Activated T-helper 2 cell treated with anti-CD3 and anti-CD28 coated beads, Interferon-gamma antibody, Interleukin-2, Interleukin-4, amounts not matched to agents 10 μg/mL and 5 μg/mL and 100 μg/mL, durations not matched to agents 14 hours and 24 hours and 36 hours (primary cell): ENCODE results near the gene SLC44A3. TPM values are rescaled to one million over a fixed set of nuclear protein-coding genes. Genes with fewer than 3 reads are reported as not detected.

Experiments used
- DNase-seq: peaks from one replicate; pipeline ENCODE4 v3.0.0; 2021; ENCODE audit warnings: low spot score
- H3K27ac Mint-ChIP-seq: one replicate; pipeline ENCODE4 v1.8.0; 2021; ENCODE audit warnings: mixed read lengths
- H3K27me3 Mint-ChIP-seq: one replicate; pipeline ENCODE4 v1.8.0; 2021; ENCODE audit warnings: low read depth, mixed read lengths
- H3K36me3 Mint-ChIP-seq: one replicate; pipeline ENCODE4 v1.8.0; 2021; ENCODE audit warnings: low read depth, mixed read lengths
- H3K4me1 Mint-ChIP-seq: one replicate; pipeline ENCODE4 v1.8.0; 2021; ENCODE audit warnings: low read depth, mixed read lengths
- H3K4me3 Mint-ChIP-seq: one replicate; pipeline ENCODE4 v1.8.0; 2021; ENCODE audit warnings: low read depth, mild to moderate bottlenecking, moderate library complexity, mixed read lengths
- H3K9me3 Mint-ChIP-seq: one replicate; pipeline ENCODE4 v1.8.0; 2021; ENCODE audit warnings: mixed read lengths
- intact Hi-C: fragments of 100-400 bp; cut with micrococcal nuclease; formaldehyde crosslinking; loops from one replicate; pipeline ENCODE4 v1.15.1; 2023
- total RNA-seq: library from RNA; stranded (reverse); gene quantifications from 2 replicates; pipeline ENCODE4 v1.2.3, GENCODE V29; 2022

The SLC44A3 gene
- total RNA-seq, 1 donor from 2014 or later: not detected

- Mint-ChIP-seq H3K27ac (no peak overlapping the region), H3K36me3 (no peaks in the 10 kb centered on the region), H3K9me3 (no peaks in the 10 kb centered on the region), H3K4me1 (no peaks in the 10 kb centered on the region), H3K27me3 (peaks cover 2% of the 10 kb centered on the region), H3K4me3 (no peak overlapping the region)
- intact Hi-C loops: loop anchor here (1.0 kb wide), 2 partner anchors 189 to 380 kb away; partner anchors contain the start of gene RWDD3
- peak; percentile 69 for DNase-seq
These were observed 34.5 kb downstream of the SLC44A3 start for GRCh38 chr1:94854458-94855306.

GRCh38 chr1:94855307-94855700 is 35.1 kb downstream of the SLC44A3 start:
- H3K9me3 Mint-ChIP-seq: no peaks in the 10 kb centered on the region
- no peaks in the 10 kb centered on the region for H3K36me3 Mint-ChIP-seq
- DNase-seq: no peak
- no peak overlapping the region for H3K27ac Mint-ChIP-seq
- H3K4me3 Mint-ChIP-seq: no peak overlapping the region
- peaks cover 8% of the 10 kb centered on the region for H3K27me3 Mint-ChIP-seq
- no peaks in the 10 kb centered on the region for H3K4me1 Mint-ChIP-seq
- intact Hi-C loops: no loop called here

GRCh38 chr1:94856004-94856403 is 35.8 kb downstream of the SLC44A3 start:
- H3K27ac Mint-ChIP-seq: no peak overlapping the region
- no peak for DNase-seq
- H3K4me1 Mint-ChIP-seq: no peaks in the 10 kb centered on the region
- H3K9me3 Mint-ChIP-seq: no peaks in the 10 kb centered on the region
- peaks cover 12% of the 10 kb centered on the region for H3K27me3 Mint-ChIP-seq
- intact Hi-C loops: no loop called here
- no peaks in the 10 kb centered on the region for H3K36me3 Mint-ChIP-seq
- no peak overlapping the region for H3K4me3 Mint-ChIP-seq

- Mint-ChIP-seq H3K27ac (no peak overlapping the region), H3K4me1 (no peaks in the 10 kb centered on the region), H3K9me3 (no peaks in the 10 kb centered on the region), H3K27me3 (peaks cover 14% of the 10 kb centered on the region), H3K36me3 (no peaks in the 10 kb centered on the region), H3K4me3 (no peak overlapping the region)
- DNase-seq: no peak
- intact Hi-C loops: no loop called here
These were observed 36.7 kb downstream of the SLC44A3 start for GRCh38 chr1:94856868-94857267.

- no peaks in the 10 kb centered on the region for H3K9me3 Mint-ChIP-seq
- no peaks in the 10 kb centered on the region for H3K4me1 Mint-ChIP-seq
- no peak for DNase-seq
- H3K36me3 Mint-ChIP-seq: no peaks in the 10 kb centered on the region
- intact Hi-C loops: no loop called here
- H3K27me3 Mint-ChIP-seq: peaks cover 14% of the 10 kb centered on the region
- H3K4me3 Mint-ChIP-seq: no peak overlapping the region
- no peak overlapping the region for H3K27ac Mint-ChIP-seq
These were observed 38.1 kb downstream of the SLC44A3 start for GRCh38 chr1:94858276-94858675.

- H3K4me1 Mint-ChIP-seq: no peaks in the 10 kb centered on the region
- no peak for DNase-seq
- H3K36me3 Mint-ChIP-seq: no peaks in the 10 kb centered on the region
- H3K4me3 Mint-ChIP-seq: no peak overlapping the region
- no peaks in the 10 kb centered on the region for H3K9me3 Mint-ChIP-seq
- H3K27me3 Mint-ChIP-seq: peaks cover 14% of the 10 kb centered on the region
- intact Hi-C loops: no loop called here
- no peak overlapping the region for H3K27ac Mint-ChIP-seq
These were observed 39.0 kb downstream of the SLC44A3 start for GRCh38 chr1:94859174-94859573.

GRCh38 chr1:94862718-94863117 is 42.6 kb downstream of the SLC44A3 start:
- no peak overlapping the region for H3K4me3 Mint-ChIP-seq
- no peak overlapping the region for H3K27ac Mint-ChIP-seq
- peaks cover 18% of the 10 kb centered on the region for H3K27me3 Mint-ChIP-seq
- intact Hi-C loops: no loop called here
- no peak for DNase-seq
- H3K4me1 Mint-ChIP-seq: no peaks in the 10 kb centered on the region
- no peaks in the 10 kb centered on the region for H3K9me3 Mint-ChIP-seq
- H3K36me3 Mint-ChIP-seq: no peaks in the 10 kb centered on the region

- H3K4me3 Mint-ChIP-seq: no peak overlapping the region
- H3K4me1 Mint-ChIP-seq: no peaks in the 10 kb centered on the region
- H3K27me3 Mint-ChIP-seq: peaks cover 18% of the 10 kb centered on the region
These were observed 43.2 kb downstream of the SLC44A3 start for GRCh38 chr1:94863297-94863911.

GRCh38 chr1:94863919-94864318 is 43.8 kb downstream of the SLC44A3 start:
- Mint-ChIP-seq H3K4me3 (no peak overlapping the region), H3K36me3 (no peaks in the 10 kb centered on the region), H3K9me3 (no peaks in the 10 kb centered on the region), H3K27ac (no peak overlapping the region), H3K4me1 (no peaks in the 10 kb centered on the region), H3K27me3 (peaks cover 18% of the 10 kb centered on the region)
- DNase-seq: no peak
- intact Hi-C loops: no loop called here

More at GRCh38 chr1:94863297-94863911, 43.2 kb downstream of the SLC44A3 start:
- no peak for DNase-seq
- no peaks in the 10 kb centered on the region for H3K36me3 Mint-ChIP-seq
- H3K9me3 Mint-ChIP-seq: no peaks in the 10 kb centered on the region
- intact Hi-C loops: no loop called here
- H3K27ac Mint-ChIP-seq: no peak overlapping the region

GRCh38 chr1:94864821-94865220 is 44.7 kb downstream of the SLC44A3 start:
- H3K27me3 Mint-ChIP-seq: peaks cover 19% of the 10 kb centered on the region
- H3K4me3 Mint-ChIP-seq: no peak overlapping the region
- intact Hi-C loops: no loop called here
- DNase-seq: no peak
- no peaks in the 10 kb centered on the region for H3K4me1 Mint-ChIP-seq
- no peaks in the 10 kb centered on the region for H3K36me3 Mint-ChIP-seq
- no peaks in the 10 kb centered on the region for H3K9me3 Mint-ChIP-seq
- H3K27ac Mint-ChIP-seq: no peak overlapping the region

- no peak overlapping the region for H3K27ac Mint-ChIP-seq
- DNase-seq: no peak
- no peaks in the 10 kb centered on the region for H3K9me3 Mint-ChIP-seq
- intact Hi-C loops: no loop called here
- H3K4me3 Mint-ChIP-seq: no peak overlapping the region
- H3K27me3 Mint-ChIP-seq: peaks cover 14% of the 10 kb centered on the region
- H3K4me1 Mint-ChIP-seq: no peaks in the 10 kb centered on the region
- H3K36me3 Mint-ChIP-seq: no peaks in the 10 kb centered on the region
These were observed 45.2 kb downstream of the SLC44A3 start for GRCh38 chr1:94865360-94865759.

- Mint-ChIP-seq H3K4me1 (no peaks in the 10 kb centered on the region), H3K36me3 (no peaks in the 10 kb centered on the region), H3K4me3 (no peak overlapping the region), H3K27me3 (peaks cover 8% of the 10 kb centered on the region), H3K27ac (no peak overlapping the region), H3K9me3 (no peaks in the 10 kb centered on the region)
- intact Hi-C loops: no loop called here
- DNase-seq: no peak
These were observed 46.1 kb downstream of the SLC44A3 start for GRCh38 chr1:94866164-94866807.

GRCh38 chr1:94871031-94871430 is 50.9 kb downstream of the SLC44A3 start:
- H3K4me1 Mint-ChIP-seq: peaks cover 4% of the 10 kb centered on the region
- peaks cover 8% of the 10 kb centered on the region for H3K27me3 Mint-ChIP-seq
- H3K9me3 Mint-ChIP-seq: no peaks in the 10 kb centered on the region
- H3K4me3 Mint-ChIP-seq: no peak overlapping the region
- no peaks in the 10 kb centered on the region for H3K36me3 Mint-ChIP-seq
- intact Hi-C loops: no loop called here
- H3K27ac Mint-ChIP-seq: no peak overlapping the region
- DNase-seq: no peak
